Measurements from ENCODE around the gene SORBS1. TPM values are rescaled to one million over a fixed set of nuclear protein-coding genes. Genes with fewer than 3 reads are reported as not detected.

SORBS1 gene
- total and polyA plus RNA-seq, 9 of the 15 experiments (the other 6 are each of a cell fraction or from before 2014, with no cell fraction given) = 2.0 to 13.3 (median 6.5) TPM

DNA sequence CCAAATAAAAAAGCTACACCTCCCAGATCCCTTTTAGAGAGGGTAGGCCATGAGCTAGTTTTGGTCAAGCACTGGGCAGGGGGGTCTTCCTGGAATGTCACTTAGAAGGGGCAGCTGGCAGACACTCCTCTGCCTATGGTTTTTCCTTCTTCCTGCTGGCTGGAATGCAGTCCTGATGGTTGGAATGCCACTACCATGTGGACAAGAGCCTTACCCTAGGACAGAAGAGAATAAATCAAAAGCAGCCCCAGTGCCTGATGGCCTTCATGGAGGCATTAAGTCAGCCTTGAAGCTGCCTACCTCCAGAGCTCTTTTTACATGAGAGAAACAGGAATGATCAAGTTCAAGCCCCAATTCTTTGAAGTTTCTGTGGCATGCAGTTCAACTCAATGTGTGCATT, 43.5 kb upstream of the SORBS1 start:
- no peak for DNase-seq (ENCODE audit: extremely low read depth in 1 of 4, low spot score in 3 of 4)
- H2AFZ ChIP-seq (ENCODE audit: low read depth, low read length) = no peak overlapping the region
- ChIA-PET POLR2A (interaction anchor here (0.7 to 2.1 kb wide), 4 partner anchors 12 to 423 kb away, joined by 3 to 6 read pairs (median 4); no protein-coding TSS in a partner anchor), CTCF (ENCODE audit: low intra/inter-chr PET ratio) (interaction anchor here (0.7 to 6.6 kb wide), 2 partner anchors 8 to 174 kb away, joined by 3 to 62 read pairs; no protein-coding TSS in a partner anchor)
- TF ChIP-seq, protein P1, sequence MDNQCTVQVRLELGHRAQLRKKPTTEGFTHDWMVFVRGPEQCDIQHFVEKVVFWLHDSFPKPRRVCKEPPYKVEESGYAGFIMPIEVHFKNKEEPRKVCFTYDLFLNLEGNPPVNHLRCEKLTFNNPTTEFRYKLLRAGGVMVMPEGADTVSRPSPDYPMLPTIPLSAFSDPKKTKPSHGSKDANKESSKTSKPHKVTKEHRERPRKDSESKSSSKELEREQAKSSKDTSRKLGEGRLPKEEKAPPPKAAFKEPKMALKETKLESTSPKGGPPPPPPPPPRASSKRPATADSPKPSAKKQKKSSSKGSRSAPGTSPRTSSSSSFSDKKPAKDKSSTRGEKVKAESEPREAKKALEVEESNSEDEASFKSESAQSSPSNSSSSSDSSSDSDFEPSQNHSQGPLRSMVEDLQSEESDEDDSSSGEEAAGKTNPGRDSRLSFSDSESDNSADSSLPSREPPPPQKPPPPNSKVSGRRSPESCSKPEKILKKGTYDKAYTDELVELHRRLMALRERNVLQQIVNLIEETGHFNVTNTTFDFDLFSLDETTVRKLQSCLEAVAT (IDR thresholded peaks at IDR 0.05) = no peak
- TF ChIP-seq ARNT (IDR thresholded peaks at IDR 0.05) (no peak), GATAD2B (IDR thresholded peaks at IDR 0.05; ENCODE audit: borderline replicate concordance) (no peak), FOXP1 (CRISPR knock-in tag; IDR thresholded peaks at IDR 0.05) (no peak), MAFK (IDR thresholded peaks at IDR 0.05; ENCODE audit: low read length) (no peak)
- TF ChIP-seq, protein P2, sequence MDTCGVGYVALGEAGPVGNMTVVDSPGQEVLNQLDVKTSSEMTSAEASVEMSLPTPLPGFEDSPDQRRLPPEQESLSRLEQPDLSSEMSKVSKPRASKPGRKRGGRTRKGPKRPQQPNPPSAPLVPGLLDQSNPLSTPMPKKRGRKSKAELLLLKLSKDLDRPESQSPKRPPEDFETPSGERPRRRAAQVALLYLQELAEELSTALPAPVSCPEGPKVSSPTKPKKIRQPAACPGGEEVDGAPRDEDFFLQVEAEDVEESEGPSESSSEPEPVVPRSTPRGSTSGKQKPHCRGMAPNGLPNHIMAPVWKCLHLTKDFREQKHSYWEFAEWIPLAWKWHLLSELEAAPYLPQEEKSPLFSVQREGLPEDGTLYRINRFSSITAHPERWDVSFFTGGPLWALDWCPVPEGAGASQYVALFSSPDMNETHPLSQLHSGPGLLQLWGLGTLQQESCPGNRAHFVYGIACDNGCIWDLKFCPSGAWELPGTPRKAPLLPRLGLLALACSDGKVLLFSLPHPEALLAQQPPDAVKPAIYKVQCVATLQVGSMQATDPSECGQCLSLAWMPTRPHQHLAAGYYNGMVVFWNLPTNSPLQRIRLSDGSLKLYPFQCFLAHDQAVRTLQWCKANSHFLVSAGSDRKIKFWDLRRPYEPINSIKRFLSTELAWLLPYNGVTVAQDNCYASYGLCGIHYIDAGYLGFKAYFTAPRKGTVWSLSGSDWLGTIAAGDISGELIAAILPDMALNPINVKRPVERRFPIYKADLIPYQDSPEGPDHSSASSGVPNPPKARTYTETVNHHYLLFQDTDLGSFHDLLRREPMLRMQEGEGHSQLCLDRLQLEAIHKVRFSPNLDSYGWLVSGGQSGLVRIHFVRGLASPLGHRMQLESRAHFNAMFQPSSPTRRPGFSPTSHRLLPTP (IDR thresholded peaks at IDR 0.05; ENCODE audit: borderline replicate concordance, extremely low read depth, insufficient read length) = no peak
- no peaks in the 10 kb centered on the region for H3K27me3 ChIP-seq (ENCODE audit: control insufficient read depth in 2 of 2, insufficient read depth in 2 of 2, low read length in 2 of 2)
- H3K4me3 ChIP-seq = no peak overlapping the region
- H3K36me3 ChIP-seq (ENCODE audit: control insufficient read depth, insufficient read depth, low read length) = peaks cover 38% of the 10 kb centered on the region; the same call in 2 of the 3 replicates
- no peak overlapping the region for H3K9ac ChIP-seq (ENCODE audit: insufficient read depth in 1 of 2, low read depth in 2 of 2, low read length in 2 of 2)
- H3K9me1 ChIP-seq (ENCODE audit: control insufficient read depth, insufficient read depth, low read length) = no peaks in the 10 kb centered on the region
- H3K79me2 ChIP-seq (ENCODE audit: control insufficient read depth, insufficient read depth, low read length) = no peaks in the 10 kb centered on the region
- intact Hi-C loops (cut with micrococcal nuclease) = no loop called here
- no peak for ATAC-seq
- no peaks in the 10 kb centered on the region for H4K20me1 ChIP-seq (replicated peaks; ENCODE audit: control insufficient read depth, insufficient read depth, low read length)
- no peak overlapping the region for H3K27ac ChIP-seq (ENCODE audit: extremely low read depth, low read depth, low read length)
- no TSS peak for BruUV-seq (replicated peaks)
- H3K9me3 ChIP-seq (replicated peaks; ENCODE audit: control insufficient read depth, insufficient read depth, low read depth, low read length) = no peaks in the 10 kb centered on the region
- no peaks in the 10 kb centered on the region for H3K4me1 ChIP-seq (replicated peaks in 1 of 2; ENCODE audit: control insufficient read depth in 2 of 2, insufficient read depth in 2 of 2, low read length in 2 of 2)
- FAIRE-seq = no peak
- no peak overlapping the region for H3K4me2 ChIP-seq (ENCODE audit: insufficient read depth, low read length)
- in situ Hi-C loops (cut with MboI) = loop anchor here (5.0 to 25.0 kb wide), 4 partner anchors 172 to 992 kb away; no protein-coding TSS in a partner anchor
